Adrenal gland (tissue), 12 donors: ENCODE data around the gene ZDHHC14. TPM values are rescaled to one million over a fixed set of nuclear protein-coding genes. Genes with fewer than 3 reads are reported as not detected.
"Not testable (repeated sequence)": the region's sequence is repeated elsewhere in the genome, so short reads cannot be mapped to it uniquely, and the experiment has no call there.

Experiments
- DNase-seq, 7 donors: peaks; one replicate each; pipeline ENCODE4 v3.0.0-alpha.2; 2019 to 2020
- H3K27ac ChIP-seq, 5 donors: fragments of 200-600 bp; sonication (generic) in 4 of 5; 1 replicate in 3 of 5; 2 replicates in 2 of 5; pipeline versions ENCODE4 v1.5.1 to v1.8.0; 2016 to 2020; ENCODE audit warnings: mild to moderate bottlenecking in 1 of 5
- H3K27me3 ChIP-seq: fragments of 200-600 bp; 2 replicates; pipeline ENCODE4 v1.8.0; 2021
- H3K36me3 ChIP-seq, 2 donors: fragments of 200-600 bp; replicated peaks in 1 of 2; 1 replicate in 1 of 2; 2 replicates in 1 of 2; pipeline versions ENCODE4 v1.5.1 to v1.8.0; 2018 to 2022
- H3K4me1 ChIP-seq, 2 donors: fragments of 200-600 bp; replicated peaks in 1 of 2; 1 replicate in 1 of 2; 2 replicates in 1 of 2; pipeline versions ENCODE4 v1.5.1 to v1.8.0; 2018 to 2021
- H3K4me3 ChIP-seq, 4 donors: fragments of 200-600 bp; sonication (generic) in 3 of 4; one replicate each; pipeline ENCODE4 v1.5.1; 2016 to 2018
- H3K9me3 ChIP-seq, 3 donors: fragments of 200-600 bp; sonication (generic) in 1 of 3; replicated peaks in 1 of 3; 1 replicate in 2 of 3; 2 replicates in 1 of 3; pipeline versions ENCODE4 v1.5.1 to v1.8.0; 2016 to 2021
- CTCF ChIP-seq, 6 experiments: fragments of 450-650 bp in 4 of 6; fragments of 200-600 bp in 2 of 6; sonication (generic) in 1 of 6; IDR thresholded peaks; 1 replicate in 5 of 6; 2 replicates in 1 of 6; pipeline versions ENCODE4 v1.5.1 to v1.8.0; 2016 to 2021; ENCODE audit warnings: antibody characterized with exemption in 6 of 6, mild to moderate bottlenecking in 2 of 6, moderate library complexity in 1 of 6
- POLR2A ChIP-seq, 2 donors: fragments of 450-650 bp; IDR thresholded peaks; one replicate each; pipeline ENCODE4 v1.6.1; 2017; ENCODE audit warnings: antibody characterized with exemption in 2 of 2, mild to moderate bottlenecking in 2 of 2, moderate library complexity in 1 of 2
- WGBS, 4 donors: extraction: QIAGEN DNeasy Blood & Tissue Kit in 2 of 4; methylation state at CpG; one replicate each; pipeline versions ENCODE4 v1.1.5 to v1.1.7; 2013 to 2017; 5-methylcytosine and 5-hydroxymethylcytosine counted together
- intact Hi-C, 2 donors: fragments of 100-400 bp; cut with DNase I; formaldehyde crosslinking; loops; one replicate each; pipeline versions ENCODE4 v1.14.1 to v1.15.0; 2022 to 2023
- polyA plus RNA-seq, 3 donors: library from polyadenylated mRNA; stranded (reverse); fragments of 200-250 nt in 2 of 3; fragments of 350-450 nt in 1 of 3; fragmentation: Illumina TruSeq in 1 of 3; extraction: RNeasy Lipid Tissue Mini Kit (QIAGEN cat#74804) in 1 of 3; gene quantifications; one replicate each; pipeline ENCODE4 v1.2.3, GENCODE V29; 2013 to 2014
- total RNA-seq, 9 donors: library from RNA; depleted of rRNA in 4 of 9; stranded (reverse); fragments of >200 nt in 4 of 9; fragments of 120-200 nt in 1 of 9; fragmentation: NEBNext Ultra II Directional in 1 of 9; extraction: Animal tissue kit (Norgen Biotek cat#: 25700) in 1 of 9; gene quantifications; one replicate each; pipeline versions ENCODE4 v1.1.0 to v1.2.4, GENCODE V29; 2013 to 2023
- donor health status: healthy with polysubstance abuse.
- donor health status: Bipolar disorder and iron deficiency.
- donor health status: DM: yes; HTN: yes; CAD: no.
- donor health status: DM: no; HTN: no; CAD: no.
- donor health status: DM: no; HTN: no; CAD: no.
- donor health status: DM: yes; HTN: yes; CAD: no.

The ZDHHC14 gene
- total and polyA plus RNA-seq, 12 donors = 3.8 to 14.3 (median 8.8) TPM

DNA sequence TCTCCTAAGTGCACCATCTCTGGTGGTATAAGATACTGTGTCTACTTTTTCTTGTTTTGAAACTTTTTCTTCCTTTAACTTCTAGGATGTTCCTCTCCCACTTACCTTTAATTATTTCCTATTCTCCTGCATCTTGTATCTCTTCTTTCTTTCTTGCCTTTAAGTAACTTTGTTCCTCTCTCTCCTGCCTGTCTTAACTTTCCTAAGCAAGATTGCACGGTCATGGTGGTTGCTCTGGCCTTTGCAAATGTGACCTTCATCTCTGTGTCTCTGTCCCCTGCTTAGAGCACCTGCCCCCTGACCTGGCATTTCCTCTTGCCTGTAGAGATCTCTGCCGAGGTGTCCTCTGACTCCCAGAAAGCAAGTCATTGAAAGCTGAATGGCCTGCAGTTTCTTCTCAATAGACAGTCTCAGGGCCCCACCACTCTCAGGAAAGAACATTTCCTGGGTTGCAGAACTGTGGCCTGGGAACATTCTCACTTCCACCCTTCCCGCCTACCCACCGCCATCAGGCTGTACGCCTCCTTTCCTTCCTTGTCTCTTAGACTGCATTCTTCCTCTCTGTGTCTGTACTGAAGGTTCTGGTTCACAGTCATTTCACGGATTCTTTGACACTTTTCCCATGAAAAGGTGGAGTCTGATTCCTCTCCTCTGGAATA lies 12.8 kb downstream of the ZDHHC14 start:
- no peak for DNase-seq
- Histone ChIP-seq H3K4me1 (no peaks in the 10 kb centered on the region), H3K9me3 (peaks cover 0 to 19% (median 8%) of the 10 kb centered on the region in 3 donors), H3K27me3 (no peaks in the 10 kb centered on the region), H3K4me3 (no peak overlapping the region), H3K36me3 (no peaks in the 10 kb centered on the region), H3K27ac (no peak overlapping the region)
- no peak for TF ChIP-seq CTCF (IDR thresholded peaks at IDR 0.05)
- no peak for TF ChIP-seq POLR2A (IDR thresholded peaks at IDR 0.05)
- intact Hi-C loops = no loop called here
- WGBS, 4 donors = 68 to 82% (median 74%) methylated on average over 6 of the region's 6 CpGs

DNA sequence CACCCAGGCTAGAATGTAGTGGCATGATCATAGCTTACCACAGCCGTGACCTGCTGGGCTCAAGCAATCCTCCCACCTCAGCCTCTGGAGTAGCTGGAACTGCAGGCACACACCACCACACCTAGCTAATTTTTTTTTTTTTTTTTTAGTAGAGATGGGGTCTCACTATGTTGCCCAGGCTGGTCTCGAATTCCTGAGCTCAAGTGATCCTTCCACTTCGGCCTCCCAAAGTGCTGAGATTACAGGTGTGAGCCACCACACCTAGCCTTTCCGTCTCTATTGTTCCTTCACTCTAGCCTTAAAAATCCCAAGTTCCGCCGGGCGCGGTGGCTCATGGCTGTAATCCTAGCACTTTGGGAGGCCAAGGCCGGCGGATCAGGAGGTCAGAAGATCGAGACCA lies 14.2 kb downstream of the ZDHHC14 start:
- H3K9me3 ChIP-seq, H3K4me1 ChIP-seq, DNase-seq, intact Hi-C loops, H3K4me3 ChIP-seq, H3K27ac ChIP-seq, H3K27me3 ChIP-seq, H3K36me3 ChIP-seq: not testable (repeated sequence)
- 94 to 97% (median 96%) methylated on average over 11 of the region's 11 CpGs for WGBS, 4 donors

DNA sequence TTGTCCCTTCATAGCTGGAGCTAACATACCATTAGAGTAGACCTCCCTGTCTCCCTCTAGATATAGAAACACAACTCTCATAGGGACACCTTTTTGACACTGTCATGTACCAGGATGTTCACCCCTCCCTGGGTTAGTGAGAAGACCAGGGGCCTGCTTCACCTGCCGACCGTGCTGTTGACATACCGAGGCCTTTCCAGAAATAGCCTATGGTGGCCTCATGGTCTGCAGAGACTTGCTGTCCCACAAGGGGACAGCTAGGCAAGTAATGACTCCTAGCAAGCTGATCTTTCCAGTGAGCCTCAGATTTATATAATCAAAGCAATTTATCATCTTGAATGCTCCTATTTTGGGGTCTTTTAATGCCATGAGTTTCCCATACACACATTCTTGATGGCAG lies 15.0 kb downstream of the ZDHHC14 start:
- Histone ChIP-seq H3K9me3 (no peaks in the 10 kb centered on the region), H3K4me3 (no peak overlapping the region), H3K4me1 (no peaks in the 10 kb centered on the region), H3K36me3 (no peaks in the 10 kb centered on the region), H3K27ac (no peak overlapping the region), H3K27me3 (no peaks in the 10 kb centered on the region)
- 91 to 96% (median 94%) methylated on average over 3 of the region's 3 CpGs for WGBS, 4 donors
- no peak for DNase-seq
- TF ChIP-seq CTCF (IDR thresholded peaks at IDR 0.05) = no peak
- TF ChIP-seq POLR2A (IDR thresholded peaks at IDR 0.05) = no peak
- intact Hi-C loops = no loop called here

GRCh38 chr6:157397660-157398059 lies 16.7 kb downstream of the ZDHHC14 start:
- DNase-seq = no peak
- no peak for TF ChIP-seq CTCF (IDR thresholded peaks at IDR 0.05)
- TF ChIP-seq POLR2A (IDR thresholded peaks at IDR 0.05) = no peak
- H3K9me3 ChIP-seq = no peaks in the 10 kb centered on the region
- H3K4me3 ChIP-seq = no peak overlapping the region
- H3K36me3 ChIP-seq = no peaks in the 10 kb centered on the region
- H3K4me1 ChIP-seq = no peaks in the 10 kb centered on the region
- intact Hi-C loops = no loop called here
- 91 to 100% (median 96%) methylated on average over 5 to 9 of the region's 9 CpGs for WGBS, 4 donors
- H3K27ac ChIP-seq = no peak overlapping the region
- H3K27me3 ChIP-seq = no peaks in the 10 kb centered on the region

DNA sequence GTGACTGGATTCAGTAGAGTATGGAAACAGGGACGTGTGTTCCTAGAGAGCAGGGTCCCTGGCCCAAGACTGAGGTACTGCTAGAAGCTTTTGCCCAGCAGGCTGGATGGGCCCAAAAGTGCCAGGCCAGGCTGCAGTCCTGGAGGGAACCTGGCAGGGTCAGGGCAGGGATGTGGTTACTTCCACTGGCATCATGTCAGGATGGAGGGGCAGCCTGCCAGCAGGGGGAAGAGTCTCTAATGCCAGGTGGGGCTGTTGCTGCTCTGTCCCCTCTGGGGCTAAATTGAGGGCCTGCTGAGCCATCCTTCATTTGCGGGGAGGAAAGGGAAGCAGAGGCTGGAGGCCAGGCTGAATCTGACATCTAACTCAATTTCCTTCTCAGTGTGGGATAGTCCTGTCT lies 17.2 kb downstream of the ZDHHC14 start:
- Histone ChIP-seq H3K27ac (no peak overlapping the region), H3K4me1 (no peaks in the 10 kb centered on the region), H3K4me3 (no peak overlapping the region), H3K27me3 (no peaks in the 10 kb centered on the region), H3K9me3 (no peaks in the 10 kb centered on the region), H3K36me3 (no peaks in the 10 kb centered on the region)
- 45 to 100% (median 71%) methylated on average over 1 to 2 of the region's 2 CpGs; no CpG with 5 or more reads in 1 of the 4 donors for WGBS, 4 donors
- TF ChIP-seq POLR2A (IDR thresholded peaks at IDR 0.05) (no peak), CTCF (IDR thresholded peaks at IDR 0.05) (no peak)
- intact Hi-C loops = no loop called here
- DNase-seq = no peak
